Activated naive CD4-positive, alpha-beta T cell treated with anti-CD3 and anti-CD28 coated beads, Interleukin-2, amount 10 ng/mL, durations not matched to agents 7 days and 5 days (primary cell): Measurements from ENCODE around the gene IFFO2.

Experiments
- CTCF ChIA-PET: fragments of 350-600 bp; sonication (Branson Sonifier 250); formaldehyde crosslinking; loops from one replicate; lab custom pipeline; 2021; ENCODE audit warnings: antibody characterized with exemption; lab: Charles Lee
- DNase-seq: peaks from one replicate; pipeline ENCODE4 v3.0.0-alpha.2; 2020
- H3K27ac Mint-ChIP-seq: one replicate; pipeline ENCODE4 v1.8.0; 2021; ENCODE audit warnings: mild to moderate bottlenecking, moderate library complexity, mixed read lengths
- H3K27me3 Mint-ChIP-seq: one replicate; pipeline ENCODE4 v1.8.0; 2021; ENCODE audit warnings: mild to moderate bottlenecking, mixed read lengths
- H3K36me3 Mint-ChIP-seq: one replicate; pipeline ENCODE4 v1.8.0; 2021; ENCODE audit warnings: mixed read lengths
- H3K4me1 Mint-ChIP-seq: one replicate; pipeline ENCODE4 v1.8.0; 2021; ENCODE audit warnings: mixed read lengths
- H3K4me3 Mint-ChIP-seq: one replicate; pipeline ENCODE4 v1.8.0; 2021; ENCODE audit warnings: mild to moderate bottlenecking, moderate library complexity, mixed read lengths
- H3K9me3 Mint-ChIP-seq: one replicate; pipeline ENCODE4 v1.8.0; 2021; ENCODE audit warnings: mixed read lengths

IFFO2 gene

DNA sequence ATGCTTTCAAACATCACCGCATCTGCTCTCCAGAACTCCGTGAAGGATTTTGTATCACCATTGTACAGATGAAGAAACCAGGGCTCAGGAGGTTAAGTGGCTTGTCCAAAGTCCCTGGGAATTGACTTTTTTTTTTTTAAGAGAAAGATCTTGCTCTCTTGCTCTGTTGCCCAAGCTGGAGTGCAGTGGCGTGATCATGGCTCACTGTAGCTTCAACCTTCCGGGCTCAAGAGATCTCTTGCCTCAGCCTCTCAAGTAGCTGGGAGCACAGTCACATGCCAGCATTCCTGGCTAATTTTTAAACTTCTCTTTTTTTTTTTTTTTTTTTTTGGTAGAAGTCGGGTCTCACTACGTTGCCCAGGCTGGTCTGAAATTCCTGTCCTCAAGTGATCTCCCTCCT, 90.2 kb downstream of the IFFO2 start:
- Mint-ChIP-seq H3K36me3 (no peaks in the 10 kb centered on the region), H3K27ac (no peak overlapping the region), H3K4me3 (no peak overlapping the region), H3K27me3 (peaks cover 39% of the 10 kb centered on the region), H3K9me3 (no peaks in the 10 kb centered on the region), H3K4me1 (no peaks in the 10 kb centered on the region)
- no peak for DNase-seq
- CTCF ChIA-PET, result interaction anchor here (1.2 kb wide), 1 partner anchor 269 kb away, joined by 3 read pairs; no protein-coding TSS in a partner anchor

DNA sequence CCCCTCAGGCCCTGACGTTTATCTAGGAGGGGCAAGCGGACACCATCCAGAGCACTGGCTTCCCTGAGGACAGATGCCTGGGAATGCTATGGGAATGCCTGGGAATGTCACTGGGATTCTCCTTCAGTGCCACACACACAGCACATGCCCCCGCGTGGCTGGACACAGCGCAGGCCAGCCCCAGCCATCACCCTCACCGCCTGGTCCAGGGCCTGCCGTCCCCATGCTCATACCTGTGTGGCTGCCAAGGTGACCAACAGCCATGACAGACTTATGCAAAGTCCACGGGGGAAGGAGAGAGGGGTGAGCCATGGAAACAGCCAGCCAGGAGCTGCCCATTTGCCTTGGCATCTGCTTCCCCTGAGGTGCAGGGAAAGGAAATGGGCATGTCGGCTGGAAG, 91.3 kb downstream of the IFFO2 start:
- Mint-ChIP-seq H3K27me3 (peaks cover 39% of the 10 kb centered on the region), H3K27ac (no peak overlapping the region), H3K4me1 (no peaks in the 10 kb centered on the region), H3K9me3 (no peaks in the 10 kb centered on the region), H3K36me3 (no peaks in the 10 kb centered on the region), H3K4me3 (no peak overlapping the region)
- CTCF ChIA-PET, result no interaction called here
- DNase-seq, result no peak

DNA sequence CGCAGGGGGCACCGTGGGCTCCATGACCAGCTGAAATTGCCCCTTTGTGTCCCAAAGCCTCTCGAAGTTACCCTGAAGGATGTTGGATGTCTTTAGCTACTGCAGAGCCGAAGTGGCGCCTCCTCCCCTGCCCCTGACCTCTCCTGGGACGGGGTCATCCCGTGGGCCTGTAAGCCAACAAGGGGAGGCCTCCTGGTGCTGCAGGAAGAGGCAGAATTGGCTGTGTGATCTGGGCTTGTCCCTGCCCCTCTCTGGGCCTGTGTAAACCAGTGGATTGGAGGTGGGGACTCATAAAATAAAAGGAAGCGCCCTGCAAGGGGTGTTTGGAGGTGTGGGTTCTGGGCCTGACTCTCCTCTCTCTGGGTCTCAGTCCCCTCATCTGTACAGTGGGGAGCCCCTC, 94.9 kb downstream of the IFFO2 start:
- CTCF ChIA-PET, result interaction anchor here (1.0 to 1.1 kb wide), 2 partner anchors 14 to 264 kb away, joined by 3 to 4 read pairs; no protein-coding TSS in a partner anchor
- H3K36me3 Mint-ChIP-seq, result no peaks in the 10 kb centered on the region
- no peaks in the 10 kb centered on the region for H3K4me1 Mint-ChIP-seq
- no peak for DNase-seq
- H3K9me3 Mint-ChIP-seq, result no peaks in the 10 kb centered on the region
- peaks cover 27% of the 10 kb centered on the region for H3K27me3 Mint-ChIP-seq
- H3K4me3 Mint-ChIP-seq, result no peak overlapping the region
- no peak overlapping the region for H3K27ac Mint-ChIP-seq

DNA sequence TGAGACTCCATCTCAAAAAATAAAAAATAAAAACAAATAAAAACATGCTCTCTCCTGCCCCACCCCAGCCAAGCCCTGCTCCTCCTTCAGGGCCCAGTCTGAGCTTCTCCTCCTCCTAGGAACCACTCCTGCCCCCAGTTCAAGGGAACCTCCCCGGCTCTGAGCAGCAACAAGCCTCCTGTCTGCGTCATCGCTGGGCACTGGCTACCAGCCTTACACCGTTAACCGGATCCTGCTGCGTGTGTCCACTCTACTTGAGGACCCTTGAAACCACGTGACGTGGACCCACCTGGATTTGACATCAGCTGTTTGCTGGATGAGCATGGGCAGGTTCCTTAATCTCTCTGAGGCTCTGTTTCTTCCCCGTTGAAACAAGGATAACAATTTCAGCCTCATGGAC, 95.4 kb downstream of the IFFO2 start:
- H3K27me3 Mint-ChIP-seq, result peaks cover 23% of the 10 kb centered on the region
- no peaks in the 10 kb centered on the region for H3K36me3 Mint-ChIP-seq
- no peak for DNase-seq
- H3K4me1 Mint-ChIP-seq, result no peaks in the 10 kb centered on the region
- no peak overlapping the region for H3K4me3 Mint-ChIP-seq
- H3K27ac Mint-ChIP-seq, result no peak overlapping the region
- no peaks in the 10 kb centered on the region for H3K9me3 Mint-ChIP-seq
- CTCF ChIA-PET, result interaction anchor here (1.1 kb wide), 1 partner anchor 15 kb away, joined by 3 read pairs; no protein-coding TSS in a partner anchor

DNA sequence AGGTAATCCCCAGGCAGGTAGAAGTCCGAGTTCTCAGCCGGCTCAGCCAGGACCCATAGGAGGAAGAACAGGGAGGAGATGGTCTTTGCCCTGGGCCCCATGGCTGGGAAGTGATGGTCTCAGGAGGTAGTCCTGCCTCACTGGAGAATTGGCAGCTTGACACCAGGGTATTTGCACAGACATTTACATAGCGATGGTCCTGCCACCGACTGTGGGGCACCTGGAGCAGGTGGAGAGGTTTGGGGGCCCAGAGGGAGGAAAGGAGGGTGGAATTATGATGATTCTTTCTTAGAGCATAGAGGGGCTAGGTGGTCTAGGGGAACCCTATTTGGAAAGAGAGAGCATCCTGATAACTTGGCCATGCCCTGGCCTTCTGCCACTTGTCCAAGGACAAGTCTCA, 96.9 kb downstream of the IFFO2 start, which contains the start of gene TAS1R2:
Gene TAS1R2 (minus strand): TSS at position 101 of the 400 bp plus-strand sequence. CDS start 0 bp downstream, at position 101.
- H3K27me3 Mint-ChIP-seq, result peaks cover 9% of the 10 kb centered on the region
- CTCF ChIA-PET, result no interaction called here
- no peaks in the 10 kb centered on the region for H3K36me3 Mint-ChIP-seq
- DNase-seq, result no peak
- no peaks in the 10 kb centered on the region for H3K9me3 Mint-ChIP-seq
- no peak within 1 kb of the TSS for H3K27ac Mint-ChIP-seq
- no peaks in the 10 kb centered on the region for H3K4me1 Mint-ChIP-seq
- no peak within 1 kb of the TSS for H3K4me3 Mint-ChIP-seq

DNA sequence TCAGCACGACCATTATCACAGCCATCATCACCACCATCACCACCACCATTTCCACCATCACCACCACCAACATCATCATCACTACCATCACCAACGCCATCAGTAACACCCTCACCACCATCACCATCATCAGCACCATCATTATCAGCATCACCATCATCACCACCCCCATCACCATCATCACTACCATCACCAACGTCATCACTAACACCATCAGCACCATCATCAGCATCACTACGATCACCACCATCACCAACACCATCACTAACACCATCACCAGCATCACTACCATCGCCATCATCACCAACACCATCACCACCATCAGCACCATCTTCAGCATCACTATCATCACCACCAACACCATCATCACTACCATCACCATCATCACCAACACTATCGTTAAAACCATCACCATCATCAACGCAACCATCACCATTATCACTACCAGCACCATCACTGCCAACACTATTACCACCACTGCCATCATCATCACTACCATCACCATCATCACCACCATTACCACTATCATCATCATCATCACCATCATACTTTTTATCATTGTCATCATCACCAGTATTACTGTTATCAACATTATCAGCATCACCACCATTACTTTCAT, 98.3 kb downstream of the IFFO2 start:
- H3K9me3 Mint-ChIP-seq, result no peaks in the 10 kb centered on the region
- no peak overlapping the region for H3K27ac Mint-ChIP-seq
- H3K27me3 Mint-ChIP-seq, result peaks cover 8% of the 10 kb centered on the region
- H3K36me3 Mint-ChIP-seq, result no peaks in the 10 kb centered on the region
- no peak overlapping the region for H3K4me3 Mint-ChIP-seq
- no peak for DNase-seq
- CTCF ChIA-PET, result no interaction called here
- H3K4me1 Mint-ChIP-seq, result no peaks in the 10 kb centered on the region

DNA sequence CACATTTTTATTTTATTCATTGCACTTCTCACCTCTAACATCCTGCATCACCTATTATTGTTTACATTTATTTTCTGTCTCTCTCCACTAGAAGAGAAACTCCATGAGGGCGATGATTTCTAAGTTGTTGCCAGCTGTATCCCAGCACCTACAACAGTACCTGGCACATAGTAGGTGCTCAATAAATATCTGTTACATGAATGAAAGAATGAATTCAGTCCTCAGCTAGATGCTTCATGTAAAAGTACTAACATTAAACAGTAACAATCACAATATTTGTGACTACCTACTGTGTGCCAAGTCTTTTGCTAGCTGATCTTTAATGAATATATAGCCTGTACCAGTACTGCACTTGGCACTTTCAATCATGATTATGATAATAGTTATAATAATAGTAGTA, 100.0 kb downstream of the IFFO2 start:
- H3K4me1 Mint-ChIP-seq, result no peaks in the 10 kb centered on the region
- no peaks in the 10 kb centered on the region for H3K9me3 Mint-ChIP-seq
- no peaks in the 10 kb centered on the region for H3K36me3 Mint-ChIP-seq
- peaks cover 3% of the 10 kb centered on the region for H3K27me3 Mint-ChIP-seq
- no peak overlapping the region for H3K27ac Mint-ChIP-seq
- CTCF ChIA-PET, result no interaction called here
- no peak overlapping the region for H3K4me3 Mint-ChIP-seq
- DNase-seq, result no peak

DNA sequence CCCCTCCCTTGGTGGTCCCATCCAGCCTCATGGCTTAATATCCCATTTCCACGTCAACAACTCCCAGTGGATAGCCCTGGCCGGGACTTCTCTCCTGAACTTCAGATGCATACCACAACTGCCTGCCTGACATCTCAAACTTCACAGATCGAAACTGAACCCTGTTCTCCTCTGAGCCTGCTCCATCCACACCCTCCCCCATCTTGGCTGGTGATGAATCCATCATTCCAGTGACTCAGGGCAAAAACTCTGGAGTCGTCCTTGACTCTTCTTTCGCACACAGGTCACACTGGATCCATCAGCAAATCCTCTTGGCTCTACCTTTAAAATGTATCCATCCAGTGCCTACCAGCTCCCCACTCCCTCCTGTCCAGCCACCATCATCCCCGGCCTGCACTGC, 100.9 kb downstream of the IFFO2 start:
- no peak for DNase-seq

DNA sequence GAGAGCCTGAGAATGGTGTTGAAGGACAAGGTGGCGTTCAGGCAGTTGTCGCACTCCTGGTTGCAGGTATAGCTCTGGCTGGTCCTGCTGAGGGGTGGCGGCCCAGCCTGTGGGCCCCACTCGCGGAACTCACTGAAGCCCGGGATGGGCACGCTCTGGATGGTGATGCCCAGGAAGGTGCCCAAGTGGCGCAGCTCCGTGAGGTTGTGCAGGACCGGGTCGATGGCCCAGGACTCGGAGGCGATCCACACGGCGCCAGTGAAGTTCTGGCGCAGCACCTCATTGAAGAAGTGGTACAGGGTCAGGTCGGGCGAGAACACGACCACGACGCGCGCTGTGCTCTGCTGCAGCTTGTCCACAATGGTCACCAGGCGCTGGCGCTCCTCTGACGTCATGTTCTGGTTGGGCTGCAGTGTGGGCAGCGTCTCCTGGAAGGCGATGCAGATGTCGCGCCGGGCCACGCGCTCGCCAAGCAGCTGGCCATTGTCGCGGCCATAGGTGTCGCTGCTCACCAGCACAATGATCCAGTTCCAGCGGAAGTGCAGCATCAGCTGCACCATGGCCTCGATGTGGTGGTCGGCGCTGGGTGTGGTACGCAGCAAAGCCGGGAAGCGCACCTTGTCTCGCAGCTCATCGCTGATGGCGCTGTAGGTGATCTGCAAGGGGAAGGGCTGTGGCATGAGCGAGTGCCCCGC, 102.0 kb downstream of the IFFO2 start:
- Mint-ChIP-seq H3K27me3 (peaks cover 2% of the 10 kb centered on the region), H3K4me3 (no peak overlapping the region), H3K36me3 (no peaks in the 10 kb centered on the region), H3K4me1 (no peaks in the 10 kb centered on the region), H3K9me3 (no peaks in the 10 kb centered on the region), H3K27ac (no peak overlapping the region)
- no peak for DNase-seq
- CTCF ChIA-PET, result no interaction called here

More for the DNA sequence above, 100.9 kb downstream of the IFFO2 start:
- CTCF ChIA-PET, result no interaction called here
- no peak overlapping the region for H3K4me3 Mint-ChIP-seq
- no peak overlapping the region for H3K27ac Mint-ChIP-seq
- H3K27me3 Mint-ChIP-seq, result peaks cover 3% of the 10 kb centered on the region
- H3K36me3 Mint-ChIP-seq, result no peaks in the 10 kb centered on the region
- H3K9me3 Mint-ChIP-seq, result no peaks in the 10 kb centered on the region
- H3K4me1 Mint-ChIP-seq, result no peaks in the 10 kb centered on the region
